Panc1 (cell line): Measurements from ENCODE around the gene DSG4. TPM values are rescaled to one million over a fixed set of nuclear protein-coding genes. Genes with fewer than 3 reads are reported as not detected.

Source experiments
- ATAC-seq: fragments of 200-7000 bp; cut with Tn5 transposase; 2 replicates; pipeline ENCODE4 v1.9.1; 2020; ENCODE audit warnings: mild to moderate bottlenecking, moderate library complexity
- Bru-seq: library from RNA; stranded (reverse); fragments of 400-500 nt; gene quantifications from one replicate; lab custom pipeline; 2021; lab: Mats Ljungman, UMichigan
- BruChase-seq, 2 experiments: library from RNA; stranded (reverse); fragments of 400-500 nt; gene quantifications; one replicate each; lab custom pipeline; 2021; lab: Mats Ljungman, UMichigan
- BruUV-seq: library from RNA; stranded (reverse); fragments of 400-500 nt; replicated peaks from 2 replicates; lab custom pipeline; 2021; lab: Mats Ljungman, UMichigan
- CTCF ChIA-PET: fragments of 300-600 bp; sonication (Branson Sonifier 250); formaldehyde crosslinking; loops from one replicate; lab custom pipeline; 2022; ENCODE audit warnings: antibody characterized with exemption; lab: Charles Lee
- POLR2A ChIA-PET: fragments of 300-600 bp; sonication (Branson Sonifier 250); formaldehyde crosslinking; loops from one replicate; lab custom pipeline; 2022; ENCODE audit warnings: antibody characterized with exemption; lab: Charles Lee
- DNase-seq: peaks from one replicate; pipeline ENCODE4 v3.0.0-alpha.2; 2010; ENCODE audit warnings: low read depth, low spot score
- H3K27ac ChIP-seq: 2 replicates; pipeline ENCODE4 v1.5.1; 2011; ENCODE audit warnings: mild to moderate bottlenecking, low read length, inconsistent platforms
- H3K27me3 ChIP-seq: fragments of 200-500 bp; sonication (Bioruptor generic); 2 replicates; pipeline ENCODE4 v1.6.0; 2014; ENCODE audit warnings: low read length, inconsistent platforms; ENCODE audit not compliant: control insufficient read depth, insufficient read depth
- H3K36me3 ChIP-seq: fragments of 200-500 bp; sonication (Bioruptor generic); 2 replicates; pipeline ENCODE4 v1.5.1; 2014; ENCODE audit warnings: inconsistent platforms, mild to moderate bottlenecking, low read length, moderate library complexity; ENCODE audit not compliant: control insufficient read depth, insufficient read depth
- H3K4me1 ChIP-seq: 2 replicates; pipeline ENCODE4 v1.5.1; 2011; ENCODE audit warnings: inconsistent platforms, mild to moderate bottlenecking, low read length, moderate library complexity; ENCODE audit not compliant: control insufficient read depth, insufficient read depth
- H3K4me3 ChIP-seq, 2 experiments: 2 replicates each; pipeline ENCODE4 v1.5.1; 2011 to 2012; ENCODE audit warnings: low read depth in 2 of 2, low read length in 2 of 2, mild to moderate bottlenecking in 2 of 2, inconsistent platforms in 1 of 2, moderate library complexity in 1 of 2
- H3K9me3 ChIP-seq: fragments of 200-500 bp; sonication (Bioruptor generic); 2 replicates; pipeline ENCODE4 v1.5.1; 2014; ENCODE audit warnings: low read depth, mild to moderate bottlenecking, inconsistent platforms, low read length, moderate library complexity; ENCODE audit not compliant: control insufficient read depth, insufficient read depth
- CTCF ChIP-seq: fragments of 450-650 bp; IDR thresholded peaks from 2 replicates; pipeline ENCODE4 v1.5.1; 2017; ENCODE audit warnings: mild to moderate bottlenecking
- POLR2AphosphoS5 ChIP-seq: IDR thresholded peaks from 2 replicates; pipeline ENCODE4 v1.6.1; 2012; ENCODE audit warnings: mild to moderate bottlenecking, low read depth, low read length, moderate library complexity
- REST ChIP-seq, 2 experiments: IDR thresholded peaks; 2 replicates each; pipeline ENCODE4 v1.6.1; 2011 to 2012; ENCODE audit warnings: low read depth in 2 of 2, control low read depth in 1 of 2, low read length in 1 of 2, mild to moderate bottlenecking in 1 of 2, moderate library complexity in 1 of 2; ENCODE audit not compliant: insufficient read depth in 1 of 2
- SIN3A ChIP-seq: IDR thresholded peaks from 2 replicates; pipeline ENCODE4 v1.6.1; 2012; ENCODE audit warnings: low read depth, mild to moderate bottlenecking, low read length, moderate library complexity, borderline replicate concordance; ENCODE audit not compliant: insufficient read depth
- TCF7L2 ChIP-seq: IDR thresholded peaks from 2 replicates; pipeline ENCODE4 v1.6.1; 2011; ENCODE audit warnings: mild to moderate bottlenecking, low read depth, low read length, inconsistent platforms
- in situ Hi-C: cut with HindIII; loops from 2 replicates; pipeline ENCODE4 v1.10.0; 2016; ENCODE audit warnings: low sequenced_read_pairs, low pct_unique_long_range_greater_than_20kb
- intact Hi-C: fragments of 100-400 bp; cut with micrococcal nuclease; formaldehyde crosslinking; loops from one replicate; pipeline ENCODE4 v1.10.0; 2022; ENCODE audit not compliant: unreplicated experiment
- long read RNA-seq: library from polyadenylated mRNA; unstranded; transcript quantifications from one replicate; pipeline ENCODE4 v2.0.0, GENCODE V29; 2021; ENCODE audit not compliant: unreplicated experiment
- polyA plus RNA-seq: library from polyadenylated mRNA; unstranded; fragments of >200 nt; gene quantifications from one replicate; pipeline ENCODE4 v1.2.1, GENCODE V29; 2012; ENCODE audit warnings: missing spikeins; ENCODE audit not compliant: insufficient read length
- total RNA-seq: library from RNA; stranded (reverse); gene quantifications from one replicate; pipeline ENCODE4 v1.2.1, GENCODE V29; 2021; ENCODE audit not compliant: unreplicated experiment

Gene DSG4
- total RNA-seq (not detected), Bru-seq, nascent RNA (not detected), BruChase-seq, experiment 1, labeled RNA remaining after a 2-hour chase (not detected), BruChase-seq, experiment 2, labeled RNA remaining after a 6-hour chase (not detected)
- not detected for polyA plus RNA-seq
- long read RNA-seq: 0 reads

GRCh38 chr18:31376477-31376876 is at the start of gene DSG4:
Gene DSG4 (plus strand): TSS chr18:31376777. CDS start chr18:31376912, 135 bp downstream.
- no peaks in the 10 kb centered on the region for H3K27me3 ChIP-seq
- no peaks in the 10 kb centered on the region for H3K36me3 ChIP-seq
- no TSS peak for BruUV-seq
- CTCF ChIA-PET: no interaction called here
- DNase-seq (no peak), ATAC-seq (no peak)
- in situ Hi-C loops: no loop called here
- no peaks in the 10 kb centered on the region for H3K9me3 ChIP-seq
- no peak within 1 kb of the TSS for H3K27ac ChIP-seq
- no peak within 1 kb of the TSS for H3K4me3 ChIP-seq
- H3K4me1 ChIP-seq: no peaks in the 10 kb centered on the region
- TF ChIP-seq CTCF (no peak), TCF7L2 (no peak), POLR2AphosphoS5 (no peak)
- POLR2A ChIA-PET: no interaction called here
- intact Hi-C loops: no loop called here

- intact Hi-C loops: no loop called here
- POLR2A ChIA-PET: no interaction called here
Measured at GRCh38 chr18:31329787-31330438, 46.7 kb upstream of the DSG4 start.

More at GRCh38 chr18:31329787-31330438, 46.7 kb upstream of the DSG4 start:
- DNase-seq (no peak), ATAC-seq (no peak)
- Histone ChIP-seq H3K36me3 (no peaks in the 10 kb centered on the region), H3K9me3 (no peaks in the 10 kb centered on the region), H3K4me3 (no peak overlapping the region), H3K4me1 (no peaks in the 10 kb centered on the region), H3K27me3 (no peaks in the 10 kb centered on the region), H3K27ac (no peak overlapping the region)
- TF ChIP-seq SIN3A (no peak), TCF7L2 (no peak), CTCF (no peak), REST (IDR thresholded peaks at IDR 0.05; ENCODE audit: insufficient read depth in 1 of 2, low read depth in 2 of 2, low read length in 1 of 2) (no peak), POLR2AphosphoS5 (no peak)
- no TSS peak for BruUV-seq
- in situ Hi-C loops: no loop called here
- CTCF ChIA-PET: no interaction called here
